Raji (cell line): Measurements from ENCODE around the gene HIF3A.

ENCODE experiments used
- POLR2A ChIP-seq: IDR thresholded peaks from 2 replicates; pipeline ENCODE4 v1.6.1; 2011; ENCODE audit warnings: low read depth, low read length, control low read depth; ENCODE audit not compliant: insufficient read depth

The HIF3A gene

GRCh38 chr19:46383846-46384245 is 87.0 kb downstream of the HIF3A start:
- TF ChIP-seq POLR2A = no peak

DNA sequence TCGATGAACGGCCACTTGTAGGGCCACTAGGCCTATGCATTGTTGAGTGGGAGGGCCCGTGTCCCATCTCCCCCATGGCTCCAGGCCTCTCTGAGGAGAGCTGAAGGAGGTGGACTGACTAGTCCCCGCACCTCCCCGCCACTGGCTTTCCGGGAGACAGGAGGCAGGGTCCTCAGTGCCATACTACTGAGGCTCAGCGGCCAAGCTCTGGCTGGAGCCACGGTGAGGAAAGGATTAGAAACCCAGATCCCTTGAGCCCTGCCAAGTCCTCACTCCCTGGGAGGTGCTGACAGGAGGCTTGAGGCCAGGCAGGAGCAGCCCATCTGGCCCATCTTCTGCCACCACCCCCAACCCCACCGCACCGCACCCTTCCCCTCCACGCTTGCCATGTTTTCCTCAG is 87.6 kb downstream of the HIF3A start:
- no peak for TF ChIP-seq POLR2A

DNA sequence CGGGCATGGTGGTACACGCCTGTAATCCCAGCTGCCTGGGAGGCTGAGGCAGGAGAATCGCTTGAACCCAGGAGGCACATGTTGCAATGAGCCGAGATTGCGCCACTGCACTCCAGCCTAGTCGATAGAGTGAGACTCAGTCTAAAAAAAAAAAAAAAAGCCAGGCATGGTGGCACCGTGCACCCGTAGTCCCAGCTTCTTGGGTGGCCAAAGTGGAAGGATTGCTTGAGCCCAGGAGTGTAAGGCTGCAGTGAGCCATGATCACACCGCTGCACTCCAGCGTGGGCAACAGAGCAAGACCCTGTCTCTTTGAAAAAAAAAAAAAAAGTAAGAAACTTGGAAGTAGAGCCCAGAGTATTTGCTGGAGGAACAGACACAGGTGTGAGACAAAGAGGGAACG is 88.8 kb downstream of the HIF3A start:
- no peak for TF ChIP-seq POLR2A

GRCh38 chr19:46386151-46386550 is 89.3 kb downstream of the HIF3A start:
- TF ChIP-seq POLR2A = no peak

- no peak for TF ChIP-seq POLR2A
Observed at GRCh38 chr19:46386996-46387712, 90.3 kb downstream of the HIF3A start.

DNA sequence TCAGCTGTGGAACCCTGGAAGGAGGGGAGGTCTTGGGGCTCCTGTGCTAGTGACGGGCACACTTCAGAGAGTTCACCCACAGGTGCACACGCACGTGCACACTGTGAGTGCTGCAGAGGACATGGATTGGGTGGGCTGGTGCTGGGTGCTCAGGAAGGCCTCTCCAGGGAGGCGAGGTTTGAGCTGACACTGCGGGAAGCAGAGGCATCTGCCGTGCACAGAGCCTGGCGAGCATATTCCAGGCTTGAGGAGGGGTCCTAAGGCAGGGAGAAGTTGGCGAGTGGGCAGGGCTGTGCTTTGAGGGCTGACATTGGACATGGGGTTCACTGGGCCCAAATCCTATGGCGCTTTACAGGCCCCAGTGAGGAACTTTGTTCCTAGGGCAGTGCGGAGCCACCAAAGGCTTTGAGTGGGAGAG is 90.9 kb downstream of the HIF3A start:
- no peak for TF ChIP-seq POLR2A

DNA sequence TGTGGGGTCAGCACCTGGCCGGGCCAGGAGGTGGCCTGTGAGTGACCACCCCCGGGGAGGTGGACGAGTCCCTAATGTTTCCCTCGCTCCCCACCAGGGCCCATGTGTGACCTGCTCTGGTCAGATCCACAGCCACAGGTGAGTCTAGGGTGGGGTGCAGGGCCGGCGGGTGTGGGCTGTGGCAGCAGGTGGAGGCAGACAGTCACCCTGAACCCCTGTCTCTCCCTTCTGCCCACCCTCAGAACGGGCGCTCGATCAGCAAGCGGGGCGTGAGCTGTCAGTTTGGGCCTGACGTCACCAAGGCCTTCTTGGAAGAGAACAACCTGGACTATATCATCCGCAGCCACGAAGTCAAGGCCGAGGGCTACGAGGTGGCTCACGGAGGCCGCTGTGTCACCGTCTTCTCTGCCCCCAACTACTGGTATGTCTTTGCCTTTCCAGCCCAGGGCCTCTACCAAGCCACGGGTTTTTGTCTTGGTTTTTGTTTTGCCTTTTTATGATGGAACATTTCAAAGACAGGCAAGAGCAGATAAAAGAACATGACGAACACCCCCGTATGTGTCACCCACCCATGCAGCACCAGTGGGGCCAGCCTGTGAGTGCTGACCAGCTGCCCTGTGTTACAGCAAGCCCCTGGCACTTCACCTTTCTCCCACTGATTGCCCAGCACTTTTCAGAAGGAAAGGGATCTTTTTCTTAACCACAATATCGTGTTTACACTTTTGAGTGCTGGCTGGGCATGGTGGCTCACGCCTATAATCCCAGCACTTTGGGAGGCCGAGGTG is 91.7 kb downstream of the HIF3A start:
- TF ChIP-seq POLR2A = no peak

DNA sequence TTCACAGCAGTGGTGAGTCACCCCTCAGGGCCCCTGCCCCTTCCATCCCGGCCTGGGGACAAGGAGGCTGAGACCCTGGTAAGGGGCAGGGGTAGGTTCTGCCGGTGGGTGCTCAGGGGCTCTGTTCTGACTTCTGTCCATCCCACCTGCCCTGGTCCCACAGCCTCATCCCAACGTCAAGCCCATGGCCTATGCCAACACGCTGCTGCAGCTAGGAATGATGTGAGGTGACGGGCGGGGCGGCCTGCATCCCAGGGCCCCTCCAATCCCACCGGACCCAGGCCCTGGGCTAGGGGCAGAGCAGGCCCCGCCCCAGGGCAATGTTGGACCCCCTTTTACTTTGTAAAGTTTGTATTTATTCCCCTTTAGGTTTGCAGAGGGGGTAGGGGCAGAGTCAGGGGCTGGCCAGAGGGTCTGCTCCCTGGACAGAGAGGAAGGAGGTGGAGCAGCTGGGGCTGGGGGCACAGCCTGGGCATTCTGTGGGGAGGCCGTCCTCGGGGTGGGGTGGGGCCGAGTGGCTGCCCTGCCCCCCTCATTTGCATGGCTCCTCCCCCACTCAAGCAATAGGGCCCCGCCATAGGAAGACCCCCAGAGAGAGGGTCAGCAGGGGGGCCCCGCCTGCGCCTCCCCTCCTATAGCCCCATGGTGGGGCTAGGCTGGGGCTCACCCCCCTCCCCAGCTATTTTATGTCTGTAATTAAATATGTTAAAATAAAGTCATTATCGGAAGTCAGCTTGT is 93.4 kb downstream of the HIF3A start:
- no peak for TF ChIP-seq POLR2A

GRCh38 chr19:46390866-46391265 is 94.0 kb downstream of the HIF3A start:
- no peak for TF ChIP-seq POLR2A

DNA sequence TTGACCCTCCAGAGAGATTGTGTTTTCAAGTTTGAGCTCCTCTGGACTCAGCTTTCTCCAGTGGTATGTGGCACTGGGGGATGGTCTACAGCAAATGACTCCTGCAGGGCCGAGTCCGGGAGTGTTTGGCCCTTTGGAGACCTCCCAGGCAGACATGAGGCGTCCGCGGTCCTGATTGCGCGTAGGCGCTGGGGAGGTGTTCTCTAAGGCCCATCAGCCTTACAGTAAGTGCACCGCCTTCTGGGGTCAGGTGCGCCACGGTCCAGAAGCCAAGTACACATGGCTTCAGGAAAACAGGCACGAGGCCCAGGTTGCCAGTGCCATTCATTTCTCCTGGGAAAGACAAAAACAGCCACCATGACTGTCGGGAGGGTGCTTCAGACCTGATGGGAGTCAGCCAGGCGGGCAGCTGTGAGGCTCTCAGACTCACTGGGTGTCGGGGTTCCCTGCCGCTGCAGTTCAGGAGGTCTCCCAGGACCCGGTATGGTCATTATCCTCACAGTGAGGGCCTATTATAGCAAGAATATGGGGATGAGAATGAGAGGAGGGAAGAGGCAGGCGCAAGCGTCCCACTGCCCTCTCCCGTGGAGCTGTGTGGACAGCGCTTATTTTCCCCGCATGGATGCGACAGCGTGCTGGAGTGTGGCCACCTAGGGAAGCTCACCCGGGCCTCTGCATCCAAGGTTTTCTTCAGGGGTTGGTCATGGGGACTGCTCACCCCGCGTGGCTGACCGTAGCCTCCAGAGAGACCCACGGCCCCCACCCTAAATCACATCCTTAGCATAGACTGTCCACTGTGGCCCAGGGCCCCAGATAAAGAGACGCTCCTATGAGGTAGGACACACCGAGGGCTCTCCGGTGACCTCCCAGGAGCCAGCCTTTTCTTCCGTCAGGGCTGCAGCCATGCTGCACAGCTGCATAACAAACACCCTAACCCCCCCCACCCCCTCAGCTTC is 94.7 kb downstream of the HIF3A start:
- TF ChIP-seq POLR2A = no peak

- TF ChIP-seq POLR2A = no peak
Observed at GRCh38 chr19:46392252-46392801, 95.5 kb downstream of the HIF3A start.

GRCh38 chr19:46392837-46393236 is 96.0 kb downstream of the HIF3A start:
- TF ChIP-seq POLR2A = no peak
